CD4-positive, alpha-beta memory T cell (primary cell): ENCODE measurements around the gene PSMD14. TPM values are rescaled to one million over a fixed set of nuclear protein-coding genes. Genes with fewer than 3 reads are reported as not detected.

Source experiments
- CTCF ChIA-PET: fragments of 350-600 bp; sonication (Branson Sonifier 250); formaldehyde crosslinking; loops from one replicate; lab custom pipeline; 2021; ENCODE audit warnings: inconsistent platforms; ENCODE audit not compliant: partially characterized antibody; lab: Charles Lee
- POLR2A ChIA-PET: fragments of 350-600 bp; sonication (Branson Sonifier 250); formaldehyde crosslinking; loops from one replicate; lab custom pipeline; 2021; ENCODE audit not compliant: partially characterized antibody; lab: Charles Lee
- DNase-seq, 5 donors: peaks; one replicate each; pipeline versions ENCODE4 v3.0.0 to v3.0.0-alpha.2; 2020 to 2022; ENCODE audit warnings: mixed read lengths in 1 of 5
- H3K27ac ChIP-seq: one replicate; pipeline ENCODE4 v1.7.0; 2013; ENCODE audit warnings: low read depth, low read length
- H3K27me3 ChIP-seq: 2 replicates; pipeline ENCODE4 v1.7.0; 2013; ENCODE audit warnings: mild to moderate bottlenecking, low read length, moderate library complexity; ENCODE audit not compliant: insufficient read depth
- H3K36me3 ChIP-seq: 2 replicates; pipeline ENCODE4 v1.7.0; 2013; ENCODE audit warnings: mild to moderate bottlenecking, low read length, moderate library complexity; ENCODE audit not compliant: insufficient read depth
- H3K4me1 ChIP-seq: 2 replicates; pipeline ENCODE4 v1.7.0; 2013; ENCODE audit warnings: mild to moderate bottlenecking, low read length, moderate library complexity; ENCODE audit not compliant: insufficient read depth
- H3K4me3 ChIP-seq, 2 donors: one replicate each; pipeline ENCODE4 v1.7.0; 2013; ENCODE audit warnings: low read length in 2 of 2, mild to moderate bottlenecking in 1 of 2
- H3K9me3 ChIP-seq, 2 donors: one replicate each; pipeline ENCODE4 v1.7.0; 2013; ENCODE audit warnings: low read length in 2 of 2, control low read depth in 1 of 2; ENCODE audit not compliant: control insufficient read depth in 1 of 2
- H3K27ac Mint-ChIP-seq, 7 donors: one replicate each; pipeline ENCODE4 v1.8.0; 2020 to 2021; ENCODE audit warnings: mixed read lengths in 7 of 7, mild to moderate bottlenecking in 6 of 7, inconsistent platforms in 3 of 7, moderate library complexity in 3 of 7
- H3K27me3 Mint-ChIP-seq, 2 donors: one replicate each; pipeline ENCODE4 v1.8.0; 2020 to 2021; ENCODE audit warnings: mixed read lengths in 2 of 2
- H3K36me3 Mint-ChIP-seq, 2 donors: one replicate each; pipeline ENCODE4 v1.8.0; 2020 to 2021; ENCODE audit warnings: mixed read lengths in 2 of 2, inconsistent platforms in 1 of 2, mild to moderate bottlenecking in 1 of 2
- H3K4me1 Mint-ChIP-seq, 4 donors: one replicate each; pipeline ENCODE4 v1.8.0; 2020 to 2021; ENCODE audit warnings: mixed read lengths in 4 of 4, mild to moderate bottlenecking in 1 of 4
- H3K4me3 Mint-ChIP-seq, 8 donors: one replicate each; pipeline ENCODE4 v1.8.0; 2020 to 2021; ENCODE audit warnings: mixed read lengths in 8 of 8, mild to moderate bottlenecking in 7 of 8, moderate library complexity in 6 of 8, inconsistent platforms in 3 of 8
- H3K9me3 Mint-ChIP-seq, 8 donors: one replicate each; pipeline ENCODE4 v1.8.0; 2020 to 2021; ENCODE audit warnings: mixed read lengths in 8 of 8, mild to moderate bottlenecking in 5 of 8, inconsistent platforms in 3 of 8, moderate library complexity in 1 of 8
- intact Hi-C: fragments of 100-400 bp; cut with micrococcal nuclease; formaldehyde crosslinking; loops from one replicate; pipeline ENCODE4 v1.15.1; 2023
- polyA plus RNA-seq, 2 donors: library from polyadenylated mRNA; unstranded; fragments of 300-500 nt; fragmentation: Illumina TruSeq; gene quantifications; one replicate each; pipeline ENCODE4 v1.2.3, GENCODE V29; 2021
- total RNA-seq, 2 experiments: library from RNA; stranded (reverse); gene quantifications; one replicate each; pipeline ENCODE4 v1.2.3, GENCODE V29; 2021

PSMD14 gene
- total and polyA plus RNA-seq, 4 experiments from 2014 or later: 14.1 to 95.4 (median 35.5) TPM

- Histone ChIP-seq H3K27me3 (peaks cover 3% of the 10 kb centered on the region), H3K27ac (no peak overlapping the region), H3K4me1 (no peaks in the 10 kb centered on the region), H3K36me3 (no peaks in the 10 kb centered on the region), H3K4me3 (no peak overlapping the region), H3K9me3 (no peaks in the 10 kb centered on the region)
- Mint-ChIP-seq H3K4me3 (no peak overlapping the region), H3K36me3 (no peaks in the 10 kb centered on the region), H3K9me3 (no peaks in the 10 kb centered on the region), H3K27me3 (peaks cover 10 to 16% of the 10 kb centered on the region in 2 donors), H3K27ac (no peak overlapping the region), H3K4me1 (no peaks in the 10 kb centered on the region)
- intact Hi-C loops: no loop called here
- ChIA-PET POLR2A (no interaction called here), CTCF (no interaction called here)
- DNase-seq: no peak
Measured at GRCh38 chr2:161448431-161448830, 140.2 kb downstream of the PSMD14 start.

Other genes starting within 250 kb of the PSMD14 start
- gene TANK, start 148.0 kb upstream of the PSMD14 start, total RNA-seq: 10 to 100 TPM; 90.2 to 91.2 TPM
- 10 to 100 TPM; 76.3 to 86.5 TPM for gene TANK, start 148.0 kb upstream of the PSMD14 start, polyA plus RNA-seq
- gene TBR1, start 107.9 kb downstream of the PSMD14 start, total RNA-seq: not detected
- not detected for gene TBR1, start 107.9 kb downstream of the PSMD14 start, polyA plus RNA-seq